Measurements from ENCODE around the gene KLF13. TPM values are rescaled to one million over a fixed set of nuclear protein-coding genes. Genes with fewer than 3 reads are reported as not detected.

KLF13 gene
- total RNA-seq, 1 experiment from 2014 or later, result 60.1 TPM

DNA sequence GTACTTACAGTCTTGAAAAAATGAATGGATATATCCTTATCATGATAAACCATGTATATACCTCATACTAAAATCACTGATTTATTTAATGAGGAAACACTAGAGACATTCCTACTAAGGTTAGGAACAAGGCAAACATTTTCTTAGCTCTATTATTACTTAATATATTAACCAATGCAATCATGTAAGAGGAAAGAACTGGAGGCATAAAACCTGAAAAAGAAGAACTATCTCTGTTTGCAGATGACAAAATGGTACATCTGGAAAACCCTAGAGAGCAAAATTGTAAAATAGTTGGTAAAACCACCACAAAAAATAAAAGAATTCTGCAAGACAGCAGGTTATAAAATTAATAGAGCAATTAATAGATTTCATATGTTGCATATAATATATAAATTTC, 81.2 kb downstream of the KLF13 start:
- H3K9me2 ChIP-seq (ENCODE audit: insufficient read depth), result no peaks in the 10 kb centered on the region
- no TSS peak for BruUV-seq (replicated peaks)
- ATAC-seq, result no peak

DNA sequence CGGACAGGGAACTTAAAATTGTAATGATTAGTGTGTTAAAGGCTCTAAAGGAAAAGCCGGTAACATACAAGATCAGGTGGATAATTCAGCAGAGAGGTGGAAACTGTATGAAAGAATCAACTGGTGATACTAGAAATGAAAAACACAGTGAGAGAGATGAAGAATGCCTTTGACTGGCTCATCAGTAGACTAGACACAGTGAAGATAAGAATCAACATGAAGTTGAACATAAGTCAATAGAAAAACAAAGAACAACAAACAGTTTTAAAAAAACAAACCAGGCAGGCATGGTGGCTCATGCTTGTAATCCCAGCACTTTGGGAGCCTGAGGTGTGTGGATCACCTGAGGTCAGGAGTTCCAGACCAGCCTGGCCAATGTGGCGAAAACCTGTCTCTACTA, 82.1 kb downstream of the KLF13 start:
- H3K4me2 ChIP-seq (ENCODE audit: low read length), result no peak overlapping the region
- H2AFZ ChIP-seq (ENCODE audit: low read depth, low read length, poor library complexity, severe bottlenecking), result no peak overlapping the region
- H3K27me3 ChIP-seq (ENCODE audit: insufficient read depth, low read length), result no peaks in the 10 kb centered on the region
- no peaks in the 10 kb centered on the region for H3K9me3 ChIP-seq (ENCODE audit: control insufficient read depth in 1 of 2, insufficient read depth in 1 of 2, low read depth in 1 of 2, low read length in 2 of 2)
- H3K9ac ChIP-seq (ENCODE audit: low read length), result no peak overlapping the region
- H3K79me2 ChIP-seq (ENCODE audit: insufficient read depth, low read length), result no peaks in the 10 kb centered on the region
- H4K20me1 ChIP-seq (ENCODE audit: insufficient read depth), result no peaks in the 10 kb centered on the region
- intact Hi-C loops (cut with micrococcal nuclease), result no loop called here
- no peaks in the 10 kb centered on the region for H3K36me3 ChIP-seq (ENCODE audit: control insufficient read depth in 1 of 2, insufficient read depth in 2 of 2, low read length in 2 of 2)
- no peak for DNase-seq (ENCODE audit: low read depth, low spot score)
- ChIA-PET CTCF (no interaction called here), RAD21 (ENCODE audit: low non-redundant PET in 1 of 2, low total read pairs in 2 of 2, uncharacterized antibody in 2 of 2, unreplicated experiment in 2 of 2) (no interaction called here), POLR2A (no interaction called here)
- no peak overlapping the region for H3K27ac ChIP-seq (ENCODE audit: low read depth, low read length)
- peaks cover 12 to 18% of the 10 kb centered on the region in 2 experiments; a peak in 3 of 4 replicates for H3K4me1 ChIP-seq (ENCODE audit: control insufficient read depth in 1 of 2, insufficient read depth in 2 of 2, low read length in 2 of 2)
- no peak overlapping the region for H3K4me3 ChIP-seq (replicated peaks in 1 of 2; ENCODE audit: low read depth in 1 of 2, low read length in 2 of 2)
- no peak for TF ChIP-seq CBX3 (IDR thresholded peaks at IDR 0.05; ENCODE audit: low read depth)
- TF ChIP-seq POLR2AphosphoS5 (IDR thresholded peaks at IDR 0.05; ENCODE audit: low read depth, low read length), result no peak
- TF ChIP-seq ZFX (IDR thresholded peaks at IDR 0.05), result no peak
- no peak for TF ChIP-seq ELF1 (IDR thresholded peaks at IDR 0.05; ENCODE audit: borderline replicate concordance, low read depth)
- no peak for TF ChIP-seq CEBPB (IDR thresholded peaks at IDR 0.05; ENCODE audit: low read depth)
- no peak for TF ChIP-seq RAD21 (IDR thresholded peaks at IDR 0.05; ENCODE audit: low read depth)
- no peak for TF ChIP-seq EGR1 (IDR thresholded peaks at IDR 0.05; ENCODE audit: low read depth)
- TF ChIP-seq ZNF274 (IDR thresholded peaks at IDR 0.05; ENCODE audit: low read depth, low read length), result no peak
- TF ChIP-seq TCF7L2 (IDR thresholded peaks at IDR 0.05; ENCODE audit: borderline replicate concordance, extremely low read depth, insufficient read depth, insufficient read length), result no peak
- TF ChIP-seq FOSL1 (IDR thresholded peaks at IDR 0.05; ENCODE audit: low read depth), result no peak
- TF ChIP-seq YY1 (IDR thresholded peaks at IDR 0.05; ENCODE audit: extremely low read depth, insufficient replicate concordance, low read depth, low read length), result no peak
- no peak for ATAC-seq
- BruUV-seq (replicated peaks), result no TSS peak
- H3K9me2 ChIP-seq (ENCODE audit: insufficient read depth), result no peaks in the 10 kb centered on the region

More for the DNA sequence above, 81.2 kb downstream of the KLF13 start:
- Histone ChIP-seq H3K9me3 (ENCODE audit: control insufficient read depth in 1 of 2, insufficient read depth in 1 of 2, low read depth in 1 of 2, low read length in 2 of 2) (no peaks in the 10 kb centered on the region), H2AFZ (ENCODE audit: low read depth, low read length, poor library complexity, severe bottlenecking) (no peak overlapping the region), H3K4me3 (replicated peaks in 1 of 2; ENCODE audit: low read depth in 1 of 2, low read length in 2 of 2) (no peak overlapping the region), H3K27me3 (ENCODE audit: insufficient read depth, low read length) (no peaks in the 10 kb centered on the region), H4K20me1 (ENCODE audit: insufficient read depth) (no peaks in the 10 kb centered on the region), H3K79me2 (ENCODE audit: insufficient read depth, low read length) (no peaks in the 10 kb centered on the region), H3K9ac (ENCODE audit: low read length) (no peak overlapping the region), H3K4me2 (ENCODE audit: low read length) (no peak overlapping the region), H3K36me3 (ENCODE audit: control insufficient read depth in 1 of 2, insufficient read depth in 2 of 2, low read length in 2 of 2) (no peaks in the 10 kb centered on the region), H3K27ac (ENCODE audit: low read depth, low read length) (no peak overlapping the region), H3K4me1 (ENCODE audit: control insufficient read depth in 1 of 2, insufficient read depth in 2 of 2, low read length in 2 of 2) (peaks cover 12 to 18% of the 10 kb centered on the region in 2 experiments; a peak in 3 of 4 replicates)
- ChIA-PET POLR2A (no interaction called here), CTCF (no interaction called here), RAD21 (ENCODE audit: low non-redundant PET in 1 of 2, low total read pairs in 2 of 2, uncharacterized antibody in 2 of 2, unreplicated experiment in 2 of 2) (no interaction called here)
- TF ChIP-seq ZFX (IDR thresholded peaks at IDR 0.05) (no peak), EZH2phosphoT487 (IDR thresholded peaks at IDR 0.05; ENCODE audit: borderline replicate concordance) (no peak), YY1 (IDR thresholded peaks at IDR 0.05; ENCODE audit: extremely low read depth, insufficient replicate concordance, low read depth, low read length) (no peak), JUND (IDR thresholded peaks at IDR 0.05) (no peak), SRF (IDR thresholded peaks at IDR 0.05; ENCODE audit: low read depth) (no peak), POLR2A (IDR thresholded peaks at IDR 0.05; ENCODE audit: borderline replicate concordance, extremely low read depth, insufficient read depth, insufficient read length) (no peak)
- TF ChIP-seq, protein P1, sequence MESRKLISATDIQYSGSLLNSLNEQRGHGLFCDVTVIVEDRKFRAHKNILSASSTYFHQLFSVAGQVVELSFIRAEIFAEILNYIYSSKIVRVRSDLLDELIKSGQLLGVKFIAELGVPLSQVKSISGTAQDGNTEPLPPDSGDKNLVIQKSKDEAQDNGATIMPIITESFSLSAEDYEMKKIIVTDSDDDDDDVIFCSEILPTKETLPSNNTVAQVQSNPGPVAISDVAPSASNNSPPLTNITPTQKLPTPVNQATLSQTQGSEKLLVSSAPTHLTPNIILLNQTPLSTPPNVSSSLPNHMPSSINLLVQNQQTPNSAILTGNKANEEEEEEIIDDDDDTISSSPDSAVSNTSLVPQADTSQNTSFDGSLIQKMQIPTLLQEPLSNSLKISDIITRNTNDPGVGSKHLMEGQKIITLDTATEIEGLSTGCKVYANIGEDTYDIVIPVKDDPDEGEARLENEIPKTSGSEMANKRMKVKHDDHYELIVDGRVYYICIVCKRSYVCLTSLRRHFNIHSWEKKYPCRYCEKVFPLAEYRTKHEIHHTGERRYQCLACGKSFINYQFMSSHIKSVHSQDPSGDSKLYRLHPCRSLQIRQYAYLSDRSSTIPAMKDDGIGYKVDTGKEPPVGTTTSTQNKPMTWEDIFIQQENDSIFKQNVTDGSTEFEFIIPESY (IDR thresholded peaks at IDR 0.05; ENCODE audit: extremely low read depth, insufficient replicate concordance, low read length), result no peak
- intact Hi-C loops (cut with micrococcal nuclease), result no loop called here
- DNase-seq (ENCODE audit: low read depth, low spot score), result no peak

All from HCT116 (cell line).